ENCODE measurements around the gene CIBAR2.

CIBAR2 gene

GRCh38 chr16:85112364-85112763 lies at the start of gene CIBAR2:
Gene CIBAR2, minus strand, starts transcription at chr16:85112472. Its CDS starts 120 bp downstream, at chr16:85112352.
- DNase-seq (ENCODE audit: low spot score) = no peak

GRCh38 chr16:85159179-85159980 lies 47.1 kb upstream of the CIBAR2 start:
- no peak for DNase-seq (ENCODE audit: low spot score)

DNA sequence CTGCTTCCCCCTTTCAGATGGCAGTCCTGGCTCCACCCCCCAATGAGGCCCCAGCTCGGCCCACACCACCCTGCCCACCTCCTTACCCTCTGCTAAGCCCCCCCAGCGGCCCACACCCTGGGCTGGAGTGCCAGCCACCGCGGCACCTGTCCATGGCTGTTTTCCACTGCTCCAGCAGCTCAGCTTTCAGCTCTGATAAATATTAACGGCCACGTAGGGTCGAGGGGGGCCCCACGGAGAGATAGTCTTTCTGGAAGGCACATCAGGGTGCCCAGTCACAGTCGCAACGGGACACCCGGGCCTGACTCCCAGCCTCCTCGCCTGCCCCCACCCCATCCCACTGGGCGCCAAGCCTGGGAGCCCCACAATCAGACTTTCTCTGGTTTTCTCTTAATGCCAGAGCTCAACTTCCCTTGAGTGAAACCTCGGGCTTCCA lies 46.5 kb upstream of the CIBAR2 start:
- DNase-seq (ENCODE audit: low spot score) = no peak

DNA sequence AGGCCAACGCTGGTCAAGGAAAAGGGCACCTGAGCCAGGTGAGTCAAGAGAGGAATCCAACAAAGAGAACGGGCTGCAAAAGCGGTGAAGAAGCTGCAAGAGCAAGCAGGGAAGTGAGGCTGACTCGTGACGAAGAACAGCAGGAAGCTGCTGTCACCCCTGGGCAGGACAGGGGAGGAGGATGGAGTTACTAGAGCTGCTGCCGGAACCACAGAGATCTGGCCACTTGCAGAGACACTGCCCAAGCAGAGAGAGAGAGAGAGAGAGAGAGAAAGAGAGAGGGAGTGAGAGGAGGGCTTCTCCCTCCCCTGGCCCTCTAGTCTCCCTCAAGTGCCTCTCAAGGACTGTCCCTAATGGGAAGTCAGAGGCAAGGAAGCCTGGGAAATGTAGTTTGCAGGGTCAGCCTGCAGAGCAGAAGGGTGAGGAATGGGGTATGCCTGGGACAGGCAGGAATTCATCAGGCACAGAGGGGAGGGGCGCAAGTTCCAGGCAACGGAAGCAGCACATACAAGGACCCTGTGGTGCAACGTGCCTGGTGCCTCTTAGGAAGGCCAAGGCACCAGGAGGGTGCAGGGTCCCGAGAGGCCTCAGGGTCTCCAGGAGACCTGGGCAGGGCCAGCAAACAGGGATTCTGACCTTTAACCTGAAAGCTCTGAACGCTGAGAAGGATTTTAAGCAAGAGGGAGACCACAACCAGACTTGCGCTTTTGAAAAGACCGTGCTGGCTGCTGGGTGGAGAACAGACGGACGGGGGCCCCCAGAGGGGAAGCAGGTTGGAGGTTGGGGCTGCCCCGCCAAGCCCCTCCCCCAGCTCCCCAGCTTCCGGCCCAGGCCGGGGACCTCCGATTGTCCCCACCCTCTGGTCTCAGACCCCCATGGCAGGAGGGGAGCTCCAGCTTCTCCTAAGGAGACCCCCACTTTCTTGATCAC lies 45.8 kb upstream of the CIBAR2 start:
- DNase-seq (ENCODE audit: low spot score) = no peak

DNA sequence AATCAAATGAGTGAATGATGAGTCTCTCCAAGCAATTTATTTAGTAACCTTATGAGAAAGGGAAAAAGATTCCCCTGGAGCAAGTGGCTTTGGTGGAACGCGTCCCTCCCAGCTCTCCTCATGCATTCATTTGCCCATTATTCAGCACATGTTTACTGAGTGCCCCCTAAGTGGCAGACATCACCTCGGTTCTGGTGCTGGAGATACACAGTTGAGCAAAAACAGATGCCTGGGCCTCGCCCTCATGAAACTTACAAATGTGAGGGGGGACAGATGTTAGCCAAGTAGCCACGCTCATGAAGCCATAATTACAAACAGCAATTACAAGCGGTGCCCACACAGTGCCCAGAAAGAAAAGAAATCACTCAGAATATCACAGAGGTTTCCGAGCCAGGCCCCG lies 45.1 kb upstream of the CIBAR2 start:
- DNase-seq (ENCODE audit: low spot score) = no peak

DNA sequence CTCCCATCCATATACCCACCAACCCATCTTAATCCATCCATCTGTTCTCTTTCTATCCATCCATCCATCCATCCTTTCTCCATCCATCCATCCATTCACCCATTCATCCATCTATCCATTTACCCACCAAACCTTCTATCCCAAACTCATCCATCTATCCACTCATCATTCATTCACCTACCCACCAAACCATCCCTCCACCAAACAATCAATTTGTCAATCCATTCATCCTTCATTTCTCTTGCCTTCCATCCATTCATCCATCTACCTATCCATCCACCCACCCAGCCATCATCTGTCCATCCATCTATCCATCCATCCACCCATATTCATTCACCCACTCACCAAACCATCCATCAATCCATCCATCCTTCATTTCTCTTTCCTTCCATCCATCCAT lies 44.6 kb upstream of the CIBAR2 start:
- no peak for DNase-seq (ENCODE audit: low spot score)

DNA sequence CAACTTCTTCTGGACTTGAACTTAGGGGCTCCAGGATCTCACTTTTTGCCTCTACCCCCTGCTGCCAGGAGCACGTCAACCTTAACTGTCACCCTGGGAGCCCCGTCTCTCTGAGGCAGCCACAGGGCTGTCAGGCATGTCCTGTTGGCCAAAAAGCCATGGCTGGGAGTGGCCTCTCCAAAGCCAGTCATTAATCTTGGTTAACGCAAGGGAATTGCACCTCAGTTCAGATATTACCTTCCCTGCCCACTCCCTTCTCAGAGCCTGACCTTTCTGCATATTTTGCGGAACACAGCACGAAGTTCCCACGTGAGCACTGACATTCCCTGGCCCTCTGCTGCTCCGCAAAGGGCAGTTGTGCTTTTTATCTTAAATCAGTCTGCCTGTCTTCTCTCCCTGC lies 44.2 kb upstream of the CIBAR2 start:
- DNase-seq (ENCODE audit: low spot score) = no peak

GRCh38 chr16:85153656-85154091 lies 41.4 kb upstream of the CIBAR2 start:
- no peak for DNase-seq (ENCODE audit: low spot score)

DNA sequence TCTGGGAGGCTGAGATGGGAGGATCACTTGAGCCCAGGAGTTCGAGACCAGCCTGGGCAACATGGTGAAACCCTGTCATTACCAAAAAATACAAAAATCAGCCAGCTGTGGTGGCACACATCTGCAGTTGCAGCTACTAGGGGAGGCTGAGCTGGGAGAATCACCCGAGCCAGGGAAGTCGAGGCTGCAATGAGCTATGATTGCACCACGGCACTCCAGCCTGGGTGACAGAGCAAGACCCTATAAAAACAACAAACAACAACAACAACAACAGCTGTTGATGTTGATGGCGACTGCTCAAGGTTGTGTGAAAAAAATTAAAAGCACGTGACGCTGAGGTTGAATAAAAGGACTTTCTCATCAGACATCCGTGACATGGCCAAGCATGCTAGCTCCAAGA lies 40.8 kb upstream of the CIBAR2 start:
- no peak for DNase-seq (ENCODE audit: low spot score)

DNA sequence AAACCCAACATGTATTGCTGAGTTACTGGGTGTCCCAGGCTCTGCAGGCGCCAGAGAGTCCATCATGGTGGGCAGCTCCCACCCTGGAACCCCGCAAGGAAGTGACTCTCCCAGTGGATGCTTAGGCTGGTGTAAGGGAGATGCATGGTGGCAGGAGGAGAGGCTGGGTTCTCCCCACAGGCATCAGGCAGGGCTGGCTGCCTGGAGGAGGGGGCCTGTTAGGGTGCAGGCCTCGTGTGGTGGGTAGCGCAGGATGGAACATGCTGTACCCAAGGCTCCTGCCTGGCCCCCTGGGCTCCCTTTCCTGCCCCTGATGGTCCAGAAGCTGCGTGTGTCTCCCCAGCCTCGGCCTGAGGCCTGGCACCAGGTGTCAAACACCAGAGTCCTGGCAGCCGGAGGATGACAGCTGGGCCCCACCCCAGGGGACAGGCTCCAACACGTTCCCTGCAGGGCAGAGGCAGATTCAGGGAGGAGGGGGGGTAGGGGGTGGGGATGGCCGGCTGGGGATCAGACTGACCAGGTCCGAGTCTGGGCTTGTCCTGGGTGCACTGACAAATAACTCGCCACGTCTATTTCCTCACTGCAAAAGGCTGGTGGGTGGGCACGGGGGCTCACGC lies 40.2 kb upstream of the CIBAR2 start:
- DNase-seq (ENCODE audit: low spot score) = no peak

- peak; percentile 32 for DNase-seq (ENCODE audit: low spot score)
Observed at GRCh38 chr16:85151603-85152413, 39.5 kb upstream of the CIBAR2 start.

GRCh38 chr16:85151079-85151602 lies 38.9 kb upstream of the CIBAR2 start:
- no peak for DNase-seq (ENCODE audit: low spot score)

DNA sequence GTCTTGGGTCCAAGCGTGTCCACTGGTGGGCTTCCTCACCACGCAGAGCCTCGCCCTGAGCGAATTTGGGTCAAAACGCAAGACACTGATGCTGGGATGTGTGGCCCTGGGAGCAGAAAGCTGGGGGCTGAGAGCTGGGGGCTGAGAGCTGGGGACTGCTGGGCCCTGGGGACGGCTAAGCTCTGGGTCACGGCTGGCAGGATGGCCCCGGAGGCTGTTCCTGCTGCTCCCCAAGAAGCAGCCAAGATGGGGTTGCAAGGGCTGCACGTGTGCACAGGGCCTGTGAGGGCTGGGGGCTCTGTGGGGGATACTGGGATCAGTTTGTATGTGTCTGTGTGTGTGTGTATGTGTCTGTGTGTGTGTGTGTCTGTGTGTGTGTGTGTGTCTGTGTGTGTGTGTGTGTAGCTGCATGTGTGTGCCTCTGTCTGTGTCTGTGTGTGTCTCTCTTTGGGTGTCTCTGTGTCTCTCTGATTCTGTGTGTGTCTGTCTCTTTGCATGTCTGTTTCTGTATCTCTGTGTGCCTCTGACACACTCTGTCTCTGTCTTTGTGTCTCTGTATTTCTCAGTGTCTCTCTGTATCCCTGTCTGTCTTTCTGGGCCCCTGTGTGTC lies 38.2 kb upstream of the CIBAR2 start:
- DNase-seq (ENCODE audit: low spot score) = no peak

GRCh38 chr16:85149776-85150175 lies 37.5 kb upstream of the CIBAR2 start:
- DNase-seq (ENCODE audit: low spot score) = no peak

DNA sequence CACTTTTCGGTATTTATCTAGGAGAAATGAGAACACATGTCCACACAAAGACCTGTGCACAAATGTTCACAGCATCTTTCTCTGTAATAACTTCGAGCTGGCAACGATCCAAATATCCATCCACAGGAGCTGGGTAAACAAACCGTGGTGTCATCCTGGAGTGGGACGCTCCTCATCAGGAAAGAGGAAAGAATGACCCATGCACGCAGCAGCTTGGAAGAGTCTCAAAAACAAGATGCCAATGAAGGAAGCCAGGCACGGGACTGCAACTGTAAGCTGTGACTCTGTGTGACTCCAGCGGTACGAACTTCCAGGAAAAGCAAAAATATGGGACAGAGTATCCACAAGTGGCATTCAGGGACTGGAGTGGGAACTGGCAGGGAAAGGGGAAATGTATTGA lies 36.7 kb upstream of the CIBAR2 start:
- DNase-seq (ENCODE audit: low spot score) = peak; percentile 28

DNA sequence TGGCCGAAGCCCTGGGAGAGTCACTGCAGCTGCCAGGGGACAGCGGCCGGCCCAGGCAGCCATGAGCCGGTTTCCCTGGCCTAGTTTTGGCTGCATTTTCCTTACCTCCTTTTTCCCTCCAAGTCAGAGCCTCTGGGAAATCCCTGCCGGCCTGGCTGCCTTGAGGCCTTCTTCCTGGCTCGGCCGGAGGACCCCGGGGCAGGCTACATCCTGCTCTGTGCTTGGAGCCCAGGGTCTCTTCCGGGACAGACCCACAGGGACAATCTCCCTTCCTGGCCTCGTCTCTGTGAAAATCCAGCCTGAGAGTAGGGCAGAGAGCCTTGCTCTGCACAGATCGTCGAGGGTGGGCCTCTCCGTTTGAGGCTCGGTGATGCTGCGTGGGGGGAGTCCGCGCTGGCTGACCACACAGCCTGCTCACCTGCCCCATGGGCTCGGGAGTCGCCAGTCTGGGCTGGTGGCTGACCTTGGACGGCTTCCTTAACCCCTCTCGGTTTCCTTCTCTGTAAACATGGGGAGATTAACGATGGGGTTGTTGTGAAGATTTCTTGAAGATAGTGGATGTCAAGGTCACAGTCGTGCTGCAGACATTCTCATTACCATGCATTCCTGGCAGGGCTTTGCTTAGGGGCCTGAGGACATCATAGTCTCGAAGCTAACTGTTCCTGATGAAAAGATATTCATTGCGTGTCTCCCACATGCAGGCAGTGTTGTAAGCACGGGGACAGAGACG lies 34.8 kb upstream of the CIBAR2 start:
- DNase-seq (ENCODE audit: low spot score) = no peak

GRCh38 chr16:85146532-85146797 lies 34.2 kb upstream of the CIBAR2 start:
- DNase-seq (ENCODE audit: low spot score) = no peak

GRCh38 chr16:85145734-85146531 lies 33.7 kb upstream of the CIBAR2 start:
- no peak for DNase-seq (ENCODE audit: low spot score)

DNA sequence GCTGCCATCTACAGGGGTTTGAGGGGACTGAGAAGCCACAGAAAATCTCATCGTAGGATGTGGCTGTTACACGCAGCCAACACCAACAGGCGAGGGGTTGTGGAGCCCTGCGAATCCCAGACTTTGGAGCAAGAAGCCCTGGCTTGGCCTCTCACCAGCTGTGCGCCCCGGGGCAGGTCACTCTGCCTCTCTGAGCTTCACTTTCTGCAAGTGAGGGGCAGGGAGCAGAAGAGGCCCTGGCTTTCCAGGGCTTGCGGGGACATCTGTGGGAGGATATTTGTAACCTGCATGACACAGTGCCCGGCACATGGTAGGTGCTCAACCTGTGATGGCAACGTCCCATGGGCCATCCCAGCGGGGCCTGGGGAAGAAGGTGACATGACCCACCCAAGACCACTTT lies 32.9 kb upstream of the CIBAR2 start:
- no peak for DNase-seq (ENCODE audit: low spot score)

Data from kidney tubule cell (primary cell).